Measurements from ENCODE around the gene ZNF354C. TPM values are rescaled to one million over a fixed set of nuclear protein-coding genes. Genes with fewer than 3 reads are reported as not detected.

ZNF354C gene
- total RNA-seq, 1 donor from 2014 or later: 7.3 TPM

- DNase-seq: no peak
Observed at GRCh38 chr5:179113945-179114641, 53.9 kb downstream of the ZNF354C start.

- no peak for DNase-seq
Observed at GRCh38 chr5:179114756-179115155, 54.6 kb downstream of the ZNF354C start.

- no peak for DNase-seq
Observed at GRCh38 chr5:179115307-179115706, 55.1 kb downstream of the ZNF354C start.

GRCh38 chr5:179115845-179116524 is 55.8 kb downstream of the ZNF354C start:
- no peak for DNase-seq

GRCh38 chr5:179118338-179118737 is 58.2 kb downstream of the ZNF354C start:
- no peak for DNase-seq

- DNase-seq: no peak
Observed at GRCh38 chr5:179118756-179119414, 58.7 kb downstream of the ZNF354C start.

GRCh38 chr5:179119415-179120170 is 59.4 kb downstream of the ZNF354C start:
- DNase-seq: no peak

- DNase-seq: no peak
Observed at GRCh38 chr5:179120421-179120861, 60.3 kb downstream of the ZNF354C start.

GRCh38 chr5:179120951-179121666 is 60.9 kb downstream of the ZNF354C start:
- DNase-seq: no peak

GRCh38 chr5:179121667-179122111 is 61.5 kb downstream of the ZNF354C start:
- DNase-seq: no peak

GRCh38 chr5:179122411-179123108 is 62.4 kb downstream of the ZNF354C start:
- no peak for DNase-seq

- no peak for DNase-seq
Observed at GRCh38 chr5:179123109-179123426, 62.9 kb downstream of the ZNF354C start.

- no peak for DNase-seq
Observed at GRCh38 chr5:179123491-179124272, 63.5 kb downstream of the ZNF354C start.

GRCh38 chr5:179124273-179124852 is 64.2 kb downstream of the ZNF354C start:
- no peak for DNase-seq

GRCh38 chr5:179124853-179125788 is 64.9 kb downstream of the ZNF354C start:
- no peak for DNase-seq

GRCh38 chr5:179125789-179126505 is 65.8 kb downstream of the ZNF354C start:
- DNase-seq: no peak

- DNase-seq: no peak
Observed at GRCh38 chr5:179126506-179126991, 66.4 kb downstream of the ZNF354C start.
